Hypothalamus (tissue), 51 donors: ENCODE measurements around the gene EGFLAM.

Experiments
- DNase-seq, 51 donors: peaks; one replicate each; lab custom pipeline; 2025; lab: John Stamatoyannopoulos, UW

The EGFLAM gene

DNA sequence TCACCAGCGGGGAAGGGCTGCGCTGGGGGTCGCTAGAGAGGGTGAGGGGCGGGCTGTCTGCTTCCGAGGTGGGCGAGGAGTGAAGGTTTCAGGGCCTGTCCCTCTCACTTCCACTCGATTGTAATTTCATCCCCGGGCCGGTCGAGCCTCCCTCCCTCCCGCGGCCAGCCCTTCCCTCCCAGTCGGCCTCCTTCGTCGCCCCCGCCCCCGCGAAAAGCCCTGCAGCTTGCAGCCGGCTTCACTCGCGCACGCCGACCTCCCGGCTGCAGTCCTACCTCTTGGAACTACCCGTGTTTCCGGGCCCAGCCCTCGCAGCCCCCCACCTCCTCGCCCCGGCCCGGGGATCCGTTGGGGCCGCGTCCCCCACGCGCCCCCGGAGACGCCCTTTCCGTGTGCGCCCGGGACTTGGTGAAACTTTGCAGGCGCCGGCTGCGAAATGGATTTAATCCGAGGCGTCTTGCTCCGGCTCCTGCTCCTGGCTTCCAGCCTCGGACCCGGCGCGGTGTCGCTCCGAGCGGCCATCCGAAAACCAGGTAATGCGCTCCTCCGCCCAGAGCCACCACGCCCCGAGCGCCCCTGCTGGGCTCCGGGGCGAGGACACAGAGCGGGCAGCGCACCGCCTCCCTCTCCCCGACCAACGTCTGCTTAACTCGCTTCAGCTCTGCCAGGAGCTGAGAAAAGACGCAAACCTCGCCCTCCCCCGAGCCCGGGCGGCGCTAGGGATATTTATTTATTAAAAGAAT is at the start of gene EGFLAM:
Gene EGFLAM, plus strand, starts transcription at position 241 of the 743 bp plus-strand sequence. Its CDS starts 196 bp downstream, at position 437.
- DNase-seq: peak in 3 of 51 donors; percentile 1 to 9 (median 2)

DNA sequence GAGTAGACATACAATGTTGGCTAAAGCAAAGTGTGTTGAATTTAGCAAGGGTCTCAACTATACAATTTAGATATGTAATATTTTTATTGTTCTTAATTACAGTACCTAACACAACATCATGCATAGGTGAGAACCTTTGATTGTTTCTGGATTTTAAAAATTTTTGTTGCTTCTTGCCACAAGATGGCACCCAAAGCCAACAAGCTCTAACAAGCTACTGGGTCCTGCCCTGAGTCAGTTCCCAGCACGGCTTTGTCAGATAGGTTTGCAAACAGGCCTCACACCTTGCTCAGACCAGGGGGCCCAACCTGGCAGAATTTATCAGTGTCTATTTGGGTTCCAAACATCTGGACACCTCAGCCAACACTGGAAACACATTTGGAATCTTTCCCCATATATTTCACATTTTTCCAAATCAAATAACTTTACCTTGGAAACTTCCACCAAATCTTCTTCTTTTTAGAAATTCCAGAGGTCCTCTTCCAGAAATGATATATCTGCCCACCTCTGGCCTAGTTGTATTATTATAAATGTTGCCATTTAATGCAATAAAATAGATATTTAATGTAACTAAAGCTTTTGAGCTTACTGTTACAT is 49.5 kb upstream of the EGFLAM start:
- peak in 21 of 51 donors; percentile 2 to 31 (median 8) for DNase-seq

DNA sequence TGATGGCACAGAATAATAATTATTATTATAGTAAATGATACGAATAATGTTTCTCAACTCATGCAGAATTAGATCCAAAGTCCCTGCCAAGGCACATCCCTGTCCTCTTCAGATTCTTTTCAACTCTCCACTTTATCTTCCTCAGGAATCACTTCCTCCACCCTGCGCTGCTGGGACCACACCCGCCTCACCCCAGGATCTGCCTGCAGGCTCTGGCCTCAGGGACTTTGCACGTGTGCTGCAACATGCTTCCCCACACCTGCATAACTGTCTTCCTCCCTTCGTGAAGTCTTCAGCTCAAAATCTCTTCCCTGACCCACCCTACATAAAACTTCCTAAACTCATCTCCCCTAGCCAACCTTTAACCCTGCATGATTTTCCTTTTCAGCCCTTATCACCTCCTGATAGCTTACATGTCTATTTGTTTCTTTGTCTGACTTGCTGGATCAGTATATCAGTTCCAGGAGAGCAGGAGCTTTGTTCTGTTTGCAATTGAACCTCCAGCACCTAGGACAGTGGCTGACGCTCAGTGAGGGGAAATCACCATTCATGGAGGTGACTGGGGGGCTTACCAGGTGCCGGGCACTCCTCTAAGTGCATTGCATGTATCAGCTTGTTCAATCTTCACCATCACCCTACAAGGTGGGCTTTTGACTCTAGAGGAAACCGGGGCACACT is 47.5 kb upstream of the EGFLAM start:
- DNase-seq: no peak

DNA sequence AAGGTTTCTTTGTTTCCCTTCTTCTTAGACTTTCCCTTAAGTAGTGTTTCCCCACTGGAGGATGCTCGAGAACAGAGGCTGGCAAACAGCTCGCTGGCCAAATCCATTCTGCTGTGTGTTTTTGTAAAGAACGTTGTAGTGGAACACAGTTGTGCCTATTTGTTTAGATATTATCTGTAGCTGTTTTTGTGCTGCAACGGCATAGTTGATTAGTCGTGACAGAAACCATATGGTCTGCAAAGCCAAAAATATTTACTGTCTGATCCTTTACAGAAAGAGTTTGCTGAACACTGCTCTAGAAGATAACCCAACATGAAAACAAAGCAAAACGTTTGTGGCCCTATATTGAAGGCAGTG is 47.0 kb upstream of the EGFLAM start:
- no peak for DNase-seq

DNA sequence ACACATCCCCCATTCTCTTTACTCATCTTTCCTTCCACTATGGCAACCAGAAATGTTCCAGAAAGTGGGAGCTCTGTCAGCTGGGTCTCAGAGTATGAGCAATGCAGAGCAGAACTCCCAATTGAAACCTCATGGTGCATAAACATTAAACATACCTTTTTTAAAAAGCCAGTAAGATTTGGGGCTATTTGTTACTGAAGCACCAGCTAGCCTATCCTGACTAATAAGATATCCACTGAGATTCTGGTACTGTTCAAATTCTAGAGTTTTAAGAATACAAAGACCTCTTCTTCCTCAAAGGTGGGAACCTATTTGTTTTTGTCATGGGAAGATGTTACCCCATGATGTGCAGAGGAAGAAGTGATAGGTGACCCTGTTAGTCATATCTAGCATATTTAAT is 46.1 kb upstream of the EGFLAM start:
- DNase-seq: no peak

DNA sequence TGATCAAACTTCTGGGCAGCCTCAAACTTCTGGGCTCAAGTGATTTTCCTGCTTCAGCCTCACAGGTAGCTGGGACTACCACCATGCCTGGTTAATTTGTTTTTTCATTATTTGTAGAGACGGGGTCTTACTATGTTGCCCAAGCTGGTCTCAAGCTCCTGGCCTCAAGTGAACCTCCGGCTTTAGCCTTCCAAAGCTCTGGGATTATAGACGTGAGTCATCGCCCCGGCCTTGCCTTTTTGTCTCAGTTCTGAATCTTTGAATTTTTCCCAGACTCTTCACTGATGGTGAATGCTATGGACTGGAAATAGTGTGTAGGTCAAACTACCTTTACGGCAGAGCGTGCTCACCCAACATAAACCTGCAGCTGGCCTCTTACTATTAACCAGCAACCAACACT is 32.3 kb upstream of the EGFLAM start:
- DNase-seq: no peak

DNA sequence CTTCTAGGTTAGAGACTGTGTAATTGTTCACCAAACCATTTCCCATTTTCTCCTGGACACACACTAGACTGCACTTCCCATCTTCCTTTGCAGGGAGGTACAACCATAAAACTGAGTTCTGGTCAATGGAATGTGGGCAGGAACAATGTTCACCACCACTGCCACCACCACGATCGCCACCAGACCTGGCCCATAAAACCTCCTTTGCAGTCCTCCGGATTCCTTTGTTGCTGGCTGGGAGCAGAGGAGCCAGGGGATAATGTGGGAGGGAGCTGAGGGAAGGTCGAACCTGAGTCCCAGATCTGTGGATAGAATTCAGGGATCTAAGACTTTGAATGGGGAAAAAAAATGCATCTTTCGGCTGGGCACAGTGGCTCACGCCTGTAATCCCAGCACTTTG is 29.4 kb upstream of the EGFLAM start:
- no peak for DNase-seq

DNA sequence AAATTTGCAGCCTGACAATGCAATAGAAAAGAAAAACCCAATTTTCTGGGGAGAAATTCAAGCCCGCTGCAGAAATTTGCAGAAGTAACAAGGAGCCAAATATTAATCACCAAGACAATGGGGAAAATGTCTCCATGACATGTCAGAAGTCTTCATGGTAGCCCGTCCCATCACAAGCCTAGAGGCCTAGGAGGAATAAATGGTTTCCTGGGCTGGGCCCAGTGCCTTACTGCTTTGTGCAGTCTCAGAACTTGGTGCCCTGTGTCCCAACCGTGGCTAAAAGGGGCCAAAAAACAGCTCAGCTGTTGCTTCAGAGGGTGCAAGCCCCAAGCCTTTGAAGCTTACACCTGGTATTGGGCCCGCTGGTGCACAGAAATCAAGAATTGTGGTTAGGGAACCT is 23.6 kb upstream of the EGFLAM start:
- no peak for DNase-seq

DNA sequence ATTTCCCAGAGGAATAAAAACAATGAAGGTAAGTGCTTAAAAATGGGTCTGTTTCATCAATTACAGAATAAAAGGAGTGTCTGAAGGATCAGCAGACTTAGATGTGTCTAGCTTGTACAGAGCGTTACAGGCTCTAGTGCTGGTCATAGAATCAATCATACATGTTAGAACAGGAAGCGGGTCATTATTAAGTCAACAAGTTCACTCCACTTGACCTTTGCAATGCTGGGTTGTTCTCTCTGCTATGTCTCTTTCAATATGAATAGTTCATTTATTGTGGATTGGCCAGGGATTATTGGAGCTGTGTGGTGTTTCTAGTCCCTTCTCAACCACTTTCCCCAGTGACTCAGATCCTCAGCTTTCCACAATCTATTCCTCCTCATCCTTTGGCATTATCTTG is 20.7 kb upstream of the EGFLAM start:
- DNase-seq: no peak

DNA sequence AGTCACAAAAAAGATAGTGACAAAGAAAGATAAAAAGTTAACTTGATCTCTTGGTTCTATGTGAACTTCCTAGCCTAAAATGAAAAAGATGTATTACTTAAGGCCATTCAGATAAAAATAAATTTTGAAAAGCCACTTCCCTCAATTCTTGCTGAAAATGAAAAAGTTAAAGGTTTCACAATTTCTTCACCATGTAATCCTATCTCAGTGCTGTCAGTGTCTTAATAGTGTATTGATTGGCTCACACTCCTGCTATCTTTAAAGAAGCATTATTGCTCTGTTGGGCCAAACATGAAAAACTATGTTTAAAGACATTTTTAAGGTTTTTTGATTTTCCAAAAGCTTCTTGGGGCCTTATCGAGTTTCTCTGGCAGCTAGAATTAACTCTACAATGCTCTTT is 18.1 kb upstream of the EGFLAM start:
- DNase-seq: no peak

DNA sequence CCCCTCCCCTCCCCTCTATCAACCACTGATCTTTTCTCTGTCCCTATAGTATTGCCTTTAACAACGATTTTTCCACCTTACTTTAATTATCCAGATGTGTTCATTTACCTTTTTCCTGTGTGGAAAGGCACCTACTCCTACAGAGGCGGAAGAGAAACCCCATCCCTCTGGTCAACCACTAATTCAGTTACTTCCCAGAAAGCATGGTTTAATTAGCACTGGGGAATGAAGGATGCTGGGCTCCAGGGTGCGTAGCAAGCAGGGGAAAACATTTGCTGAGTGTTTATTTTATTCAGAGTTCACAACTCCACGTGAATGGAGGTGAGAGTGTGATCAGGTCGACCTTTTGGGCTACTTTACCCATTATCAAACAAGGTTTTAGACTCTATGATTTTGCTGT is 16.7 kb upstream of the EGFLAM start:
- no peak for DNase-seq

DNA sequence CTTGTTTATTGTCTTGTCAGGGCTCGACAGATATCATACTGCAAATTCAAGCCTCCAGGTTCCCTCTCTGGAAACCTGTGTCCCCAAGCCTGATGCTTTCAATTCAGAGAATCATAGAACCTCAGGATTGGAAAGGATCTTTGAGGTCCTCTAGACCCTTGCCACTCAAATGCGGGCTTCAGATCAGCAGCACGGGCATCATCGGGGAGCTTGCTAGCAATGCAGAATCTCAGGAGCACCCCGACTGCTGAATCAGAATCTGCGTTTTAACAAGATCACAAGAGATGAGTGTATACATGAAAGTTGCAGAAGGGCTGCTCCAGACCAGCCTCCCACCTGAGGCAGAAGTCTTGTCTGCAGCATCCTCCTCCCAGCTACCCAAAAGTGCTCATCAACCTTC is 13.1 kb upstream of the EGFLAM start:
- no peak for DNase-seq

DNA sequence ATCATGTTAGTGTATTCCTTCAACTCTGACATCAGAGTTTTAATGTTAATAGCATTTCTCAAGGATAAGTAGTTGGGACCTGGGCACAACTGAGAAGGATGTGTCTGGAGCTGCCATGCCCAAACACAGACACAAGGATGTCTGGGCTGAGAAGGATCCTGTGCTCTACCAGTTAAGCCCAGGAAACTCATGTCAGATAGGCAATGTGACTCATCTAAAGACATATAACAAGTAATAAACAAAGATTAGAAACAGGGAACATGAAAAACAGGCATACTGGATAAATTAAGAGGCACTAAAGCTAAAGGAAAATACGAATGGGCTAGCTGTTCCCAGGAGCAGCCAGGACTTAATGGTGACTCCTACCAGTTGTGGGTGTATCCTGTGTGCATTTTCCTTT is 9.1 kb upstream of the EGFLAM start:
- DNase-seq: no peak

DNA sequence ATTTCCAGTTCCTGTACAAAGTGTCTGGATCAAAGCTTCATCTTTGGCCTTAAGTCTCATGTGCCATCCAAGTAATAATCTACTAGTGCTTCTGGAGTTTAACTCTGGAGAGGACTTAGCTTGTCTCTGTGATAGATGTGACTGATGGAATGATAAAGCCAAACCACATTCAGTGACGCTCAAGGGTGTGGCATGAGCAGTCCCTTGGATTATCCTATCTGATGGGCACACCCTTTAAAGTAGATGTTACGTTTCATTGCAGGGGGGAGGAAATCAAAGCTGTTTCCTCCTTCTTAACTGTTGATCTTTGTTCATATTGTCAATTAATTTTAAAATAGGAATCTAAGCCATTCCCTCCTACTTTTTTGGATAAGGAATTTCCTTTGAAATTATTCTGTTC is 8.5 kb upstream of the EGFLAM start:
- DNase-seq: no peak

DNA sequence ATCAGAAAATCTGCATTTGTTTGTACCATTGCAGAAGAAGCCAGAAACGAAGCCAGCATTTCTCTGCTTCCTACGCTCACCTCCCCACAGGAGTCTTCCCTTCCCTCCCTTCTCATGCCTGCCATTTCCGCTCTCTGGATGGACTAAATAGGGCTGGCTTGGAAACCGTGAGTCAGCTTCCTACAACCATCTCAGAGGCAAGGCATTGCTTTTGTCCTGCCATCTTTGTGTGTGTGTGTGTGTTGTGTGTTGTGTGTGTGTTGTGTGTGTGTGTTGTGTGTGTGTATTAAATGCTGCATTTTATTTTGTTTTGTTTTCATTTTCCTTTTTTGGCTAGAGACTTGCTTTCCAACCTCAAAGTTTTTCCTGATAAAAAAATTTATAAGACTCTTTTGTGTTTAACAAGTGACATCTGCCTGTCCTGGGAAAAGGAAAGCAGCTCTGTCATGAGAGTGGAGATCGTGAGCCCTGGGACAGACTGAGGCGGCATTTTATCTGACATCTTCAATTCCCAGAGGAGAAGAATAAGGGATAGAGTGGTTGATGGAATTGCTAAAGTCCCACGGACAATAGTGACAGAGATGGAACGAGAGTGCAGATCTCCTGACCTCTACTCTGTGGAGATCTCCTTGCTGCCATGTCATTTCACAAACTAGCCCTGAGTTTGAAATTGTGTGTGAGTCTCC is 7.5 kb upstream of the EGFLAM start:
- DNase-seq: no peak

DNA sequence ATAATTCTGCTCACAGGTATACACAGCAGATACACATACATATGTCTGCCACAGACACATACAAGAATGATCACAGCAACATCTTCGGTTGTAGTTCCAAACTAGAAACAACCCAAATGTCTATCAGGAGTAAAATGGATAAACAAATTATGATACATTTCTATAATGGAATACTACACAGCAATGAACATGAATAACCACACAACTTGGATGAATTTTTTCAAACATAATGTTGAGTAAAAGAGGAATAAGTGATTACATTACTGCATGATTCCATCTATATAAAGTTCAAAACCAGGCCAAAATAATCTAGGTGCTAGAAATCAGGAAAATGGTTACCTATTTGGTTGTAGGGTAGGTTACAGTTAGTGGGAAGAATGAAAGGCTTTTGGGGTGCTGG is 4.6 kb upstream of the EGFLAM start:
- no peak for DNase-seq

DNA sequence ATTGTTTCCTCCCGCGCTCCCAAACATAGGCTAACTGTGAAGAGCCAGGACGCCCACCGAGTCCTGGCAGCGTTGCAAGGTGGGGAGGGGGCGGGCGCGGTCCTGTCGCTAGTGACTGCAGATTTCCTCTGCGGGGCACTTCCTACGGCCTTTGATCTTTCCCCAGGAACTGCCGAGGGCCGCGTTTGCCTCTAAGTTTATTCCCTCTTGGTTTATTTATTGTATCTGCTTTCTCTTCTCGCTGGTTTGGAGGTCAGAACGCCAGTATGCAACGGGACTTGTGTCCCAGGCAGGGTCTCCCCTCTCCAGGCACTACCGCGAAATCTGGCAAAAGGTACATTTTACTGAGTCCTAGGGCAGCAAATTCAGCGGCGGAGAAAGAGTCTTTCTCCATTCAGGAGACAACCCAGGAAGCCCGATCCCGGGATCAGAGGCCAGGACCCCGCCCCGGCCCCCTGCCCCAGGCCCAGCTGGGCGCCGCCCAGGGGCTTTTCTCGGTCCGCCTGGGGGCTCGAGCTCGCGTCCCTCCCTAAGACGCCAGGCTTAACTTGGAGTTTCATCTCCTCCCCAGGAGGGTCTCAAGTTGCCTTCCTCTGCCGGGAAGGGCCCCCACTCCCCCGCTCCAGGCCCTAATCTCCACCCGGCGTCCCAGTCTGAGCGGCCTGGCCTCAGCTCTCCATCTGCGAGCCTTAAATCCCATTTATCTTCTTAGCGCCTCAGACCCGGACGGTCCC is 884 bp upstream of the EGFLAM start:
- DNase-seq: no peak

DNA sequence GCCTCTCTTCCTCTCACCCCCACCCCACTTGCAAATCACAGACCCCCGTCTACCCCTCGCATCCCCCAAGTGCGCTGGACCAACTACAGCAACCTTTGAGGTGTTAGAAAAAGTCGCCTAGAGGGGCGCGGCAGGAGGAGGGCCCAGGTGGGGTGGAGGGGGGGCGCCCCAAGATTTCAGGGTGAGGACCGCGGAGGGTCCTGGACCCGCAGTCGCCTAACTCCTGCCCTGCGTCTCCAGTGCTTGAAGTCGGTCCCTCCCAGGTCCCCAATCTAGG is 379 bp upstream of the EGFLAM start:
- DNase-seq: no peak

DNA sequence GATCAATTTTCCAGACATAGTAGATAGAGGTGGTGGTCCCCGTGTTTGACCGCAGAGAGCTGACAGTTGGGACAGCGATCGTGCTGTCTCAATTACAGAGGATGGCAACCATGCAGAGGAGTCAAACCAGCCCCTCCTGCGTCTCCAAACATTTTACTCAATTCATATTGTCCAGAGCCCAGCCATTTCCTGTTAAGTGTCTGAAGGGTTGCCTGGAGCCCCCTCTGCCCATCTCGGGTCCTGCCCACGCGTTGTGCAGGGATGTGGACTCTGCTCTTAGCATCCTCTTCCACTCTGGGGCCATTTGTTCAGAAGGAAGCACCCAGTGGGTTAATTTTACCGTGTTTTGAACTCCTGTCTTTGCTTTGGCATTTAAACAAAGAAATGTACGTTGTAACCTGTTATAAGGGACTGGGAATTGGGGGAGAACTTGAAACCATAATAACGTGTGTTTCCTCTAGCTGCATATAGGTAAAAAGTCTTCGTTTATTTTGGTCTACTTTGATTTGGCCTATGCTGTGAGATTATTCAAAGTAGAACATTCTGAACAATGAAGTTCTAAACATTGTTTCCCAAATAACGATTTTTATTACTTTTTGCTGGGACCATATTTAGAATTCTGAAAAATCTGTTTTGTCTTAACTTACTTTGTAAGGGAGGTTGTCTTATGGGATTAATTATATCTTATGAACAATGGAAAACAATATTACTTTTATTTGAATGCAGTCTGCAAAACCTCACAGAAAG is 876 bp downstream of the EGFLAM start:
- no peak for DNase-seq

DNA sequence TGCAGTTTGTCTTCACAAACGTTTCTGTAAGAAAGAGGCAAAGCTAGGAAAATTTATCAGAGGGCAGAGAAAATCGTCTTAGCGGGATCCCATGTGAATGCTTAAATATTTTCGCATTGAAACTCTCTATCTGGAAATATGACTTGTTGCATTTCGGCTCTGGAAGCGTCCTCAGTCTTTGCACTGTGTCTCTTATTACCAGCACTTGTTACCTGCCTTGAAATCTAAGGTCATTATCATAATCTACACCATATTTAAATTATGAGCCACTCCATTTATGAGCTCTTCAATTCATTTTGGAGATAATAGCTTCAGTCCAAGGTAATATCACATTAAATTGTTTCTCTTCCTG is 1.4 kb downstream of the EGFLAM start:
- DNase-seq: no peak

DNA sequence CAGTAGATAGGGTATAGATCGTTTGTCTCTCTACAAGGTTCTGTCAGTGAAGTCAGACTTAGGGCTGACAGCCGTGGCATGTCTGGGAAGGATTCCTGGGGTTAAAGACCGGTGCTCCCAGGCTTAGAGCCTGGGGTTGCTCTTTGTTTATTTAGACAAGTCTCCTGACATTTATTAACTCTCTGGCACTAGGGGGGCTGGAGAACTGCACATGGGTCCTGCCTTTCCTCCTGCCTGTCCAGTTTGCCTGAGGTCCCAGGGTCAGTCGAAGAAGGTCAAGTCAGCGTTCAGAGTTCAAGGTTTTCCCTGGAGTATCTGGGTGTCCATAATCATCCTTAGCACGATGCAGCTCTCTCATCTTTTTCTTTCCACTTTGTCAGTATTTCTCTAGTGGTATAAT is 5.6 kb downstream of the EGFLAM start:
- DNase-seq: no peak
